Memory B cell (primary cell): ENCODE measurements around the gene PLVAP.

Experiments
- ATAC-seq: fragments of 150-1000 bp; cut with Tn5 transposase; 2 replicates; pipeline ENCODE4 v1.10.0; 2021; ENCODE audit warnings: low read depth, mild to moderate bottlenecking, moderate library complexity
- DNase-seq, 2 donors: peaks; one replicate each; pipeline ENCODE4 v3.0.0; 2022; ENCODE audit warnings: low spot score in 2 of 2
- H3K27ac Mint-ChIP-seq: one replicate; pipeline ENCODE4 v1.8.0; 2022; ENCODE audit warnings: mild to moderate bottlenecking, moderate library complexity, mixed read lengths
- H3K27me3 Mint-ChIP-seq: one replicate; pipeline ENCODE4 v1.8.0; 2022; ENCODE audit warnings: mixed read lengths
- H3K36me3 Mint-ChIP-seq: one replicate; pipeline ENCODE4 v1.8.0; 2022; ENCODE audit warnings: mild to moderate bottlenecking, mixed read lengths
- H3K4me1 Mint-ChIP-seq: one replicate; pipeline ENCODE4 v1.8.0; 2022; ENCODE audit warnings: mixed read lengths
- H3K4me3 Mint-ChIP-seq: one replicate; pipeline ENCODE4 v1.8.0; 2022; ENCODE audit warnings: mild to moderate bottlenecking, moderate library complexity, mixed read lengths
- H3K9me3 Mint-ChIP-seq: one replicate; pipeline ENCODE4 v1.8.0; 2022; ENCODE audit warnings: mixed read lengths

Gene PLVAP

DNA sequence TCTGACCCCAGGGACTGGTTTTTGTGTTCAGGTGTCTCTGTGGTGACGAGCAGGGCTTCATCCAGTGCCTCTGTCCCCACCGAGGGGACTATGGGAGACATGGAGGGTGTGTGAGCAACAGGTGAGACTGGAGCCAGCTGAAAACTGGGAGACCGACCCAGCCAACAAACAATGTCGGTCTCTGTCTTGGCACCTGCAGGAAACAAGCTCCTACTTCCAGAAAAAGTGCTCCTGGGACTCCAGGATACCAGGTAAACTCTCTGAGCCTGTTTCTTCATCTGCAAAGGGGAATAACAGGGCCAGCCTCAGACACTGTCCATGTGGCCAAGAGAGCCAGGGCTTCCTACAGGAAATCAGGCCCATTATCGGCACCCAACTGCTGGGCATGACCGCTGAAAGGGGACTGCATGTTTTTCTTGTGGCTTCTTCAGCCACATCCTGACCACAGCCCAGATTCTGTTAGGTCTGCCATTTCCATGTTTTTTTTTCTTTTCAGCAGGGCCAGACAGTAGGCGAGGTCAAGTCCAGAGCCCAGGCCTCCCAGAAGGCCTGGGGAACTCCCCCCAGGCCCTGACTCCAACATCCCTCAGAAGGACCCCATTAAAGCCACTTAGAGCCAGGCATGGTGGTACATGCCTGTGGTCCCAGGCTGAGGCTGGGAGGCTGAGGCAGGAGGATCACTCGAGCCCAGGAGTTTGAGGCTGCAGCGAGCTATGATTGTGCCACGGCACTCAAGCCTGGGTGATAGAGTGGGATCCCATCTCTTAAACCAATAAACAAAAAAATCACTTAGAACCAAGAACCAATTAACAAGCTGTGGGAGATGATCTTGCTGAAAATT lies 29.1 kb upstream of the PLVAP start:
- H3K27me3 Mint-ChIP-seq, result no peaks in the 10 kb centered on the region
- peaks cover 6% of the 10 kb centered on the region for H3K36me3 Mint-ChIP-seq
- no peak for DNase-seq
- peak overlapping the region; percentile 97 for H3K4me3 Mint-ChIP-seq
- H3K27ac Mint-ChIP-seq, result peak overlapping the region; percentile 73
- peak; percentile 27 for ATAC-seq
- H3K9me3 Mint-ChIP-seq, result no peaks in the 10 kb centered on the region
- H3K4me1 Mint-ChIP-seq, result peaks cover 25% of the 10 kb centered on the region

DNA sequence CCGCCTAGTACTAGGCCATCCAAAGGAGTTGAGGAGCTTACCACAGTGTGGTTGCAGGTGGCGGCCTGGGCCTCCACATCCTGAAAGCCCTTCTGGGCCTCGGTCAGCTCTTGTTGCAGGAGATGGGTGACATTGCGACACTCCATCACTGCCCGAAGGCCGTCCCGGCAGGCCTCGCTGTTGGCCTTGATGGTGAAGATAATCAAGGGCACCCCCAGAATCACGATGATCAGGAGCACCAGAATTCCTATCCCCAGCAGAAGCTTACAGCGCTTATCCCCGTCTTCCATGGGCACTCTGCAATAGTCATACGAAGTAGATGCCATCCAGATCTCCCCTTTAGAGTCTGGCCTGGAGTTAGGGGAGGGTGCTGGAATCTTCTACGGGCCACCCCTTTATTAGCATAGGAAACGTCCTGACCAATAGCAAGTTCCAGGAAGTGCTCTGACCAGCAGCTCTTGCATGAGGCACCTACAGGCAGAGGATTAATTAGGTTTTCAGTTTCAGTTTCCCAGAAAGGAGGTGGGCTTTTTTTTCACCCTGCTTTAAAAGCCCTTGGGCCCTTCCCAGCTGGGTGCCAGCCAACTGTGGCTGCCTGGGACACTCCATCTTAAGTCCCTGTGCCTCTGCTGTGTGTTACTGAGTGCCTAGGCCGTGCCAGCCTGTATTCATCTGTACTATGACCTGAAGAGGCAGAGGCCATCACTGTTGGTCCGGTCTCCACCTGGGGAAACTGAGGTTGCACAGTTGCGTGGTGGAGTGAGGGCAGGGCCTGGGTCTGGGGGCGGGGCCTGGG lies 28.3 kb upstream of the PLVAP start, which contains the start of gene BST2:
Gene BST2, minus strand, starts transcription at position 381 of the 796 bp plus-strand sequence. Its CDS starts 55 bp downstream, at position 326.
- Mint-ChIP-seq H3K4me3 (peak within 1 kb of the TSS; percentile 97), H3K36me3 (peaks cover 8% of the 10 kb centered on the region), H3K9me3 (no peaks in the 10 kb centered on the region), H3K27me3 (no peaks in the 10 kb centered on the region), H3K4me1 (peaks cover 25% of the 10 kb centered on the region), H3K27ac (peak within 1 kb of the TSS; percentile 73)
- no peak for DNase-seq
- peak; percentile 91 for ATAC-seq

DNA sequence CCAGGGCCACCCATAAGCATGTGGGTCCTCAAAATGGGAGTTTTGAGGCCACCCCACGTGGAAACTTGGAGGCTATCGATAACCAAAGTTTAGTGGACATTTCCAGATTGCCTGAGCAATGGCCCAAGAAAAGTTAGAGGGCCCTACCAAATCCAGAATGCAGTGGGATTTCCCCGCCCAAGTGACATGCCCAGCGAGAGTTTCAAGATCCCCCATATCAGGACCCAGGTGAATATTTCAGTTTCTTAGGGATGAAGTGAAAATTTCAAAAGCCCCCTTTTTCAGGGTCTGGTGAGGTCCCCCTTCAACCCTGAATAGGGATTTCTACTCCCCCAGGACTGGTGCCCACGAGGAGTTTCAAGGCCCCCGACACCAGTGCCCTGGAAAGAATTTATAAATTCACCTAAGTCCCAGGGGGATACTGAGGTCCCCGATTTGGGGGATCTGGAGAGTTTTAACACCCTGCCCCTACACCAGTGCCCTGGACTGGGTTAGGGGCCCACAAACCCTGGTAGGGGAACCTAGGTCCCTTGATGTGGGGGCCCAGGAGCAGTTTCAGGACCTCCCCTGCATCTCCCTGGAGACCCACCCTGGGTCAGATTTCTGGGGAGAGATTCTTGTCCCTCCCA lies 27.6 kb upstream of the PLVAP start:
- H3K4me3 Mint-ChIP-seq, result peak overlapping the region; percentile 97
- DNase-seq, result no peak
- peaks cover 25% of the 10 kb centered on the region for H3K4me1 Mint-ChIP-seq
- peak overlapping the region; percentile 73 for H3K27ac Mint-ChIP-seq
- no peaks in the 10 kb centered on the region for H3K27me3 Mint-ChIP-seq
- ATAC-seq, result no peak
- no peaks in the 10 kb centered on the region for H3K9me3 Mint-ChIP-seq
- peaks cover 8% of the 10 kb centered on the region for H3K36me3 Mint-ChIP-seq

DNA sequence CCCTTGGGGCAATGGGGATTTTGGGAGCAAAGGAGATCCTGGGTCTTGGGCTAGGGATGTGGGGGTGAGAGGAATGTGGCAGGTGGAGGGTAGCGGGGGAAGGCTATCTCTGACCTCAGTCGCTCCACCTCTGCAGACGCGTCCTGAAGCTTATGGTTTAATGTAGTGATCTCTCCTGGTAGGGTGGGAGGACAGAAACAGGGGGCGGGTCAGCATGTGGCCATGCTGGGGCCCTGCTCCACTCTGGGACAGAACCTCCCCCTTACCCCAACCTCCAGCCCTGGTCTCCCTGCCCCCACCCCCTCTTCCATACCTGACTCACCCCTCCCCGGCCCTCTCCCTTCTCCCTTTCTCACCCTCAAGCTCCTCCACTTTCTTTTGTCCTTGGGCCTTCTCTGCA lies 26.9 kb upstream of the PLVAP start:
- ATAC-seq, result no peak
- no peaks in the 10 kb centered on the region for H3K27me3 Mint-ChIP-seq
- H3K27ac Mint-ChIP-seq, result peak overlapping the region; percentile 53
- H3K4me1 Mint-ChIP-seq, result peaks cover 25% of the 10 kb centered on the region
- H3K4me3 Mint-ChIP-seq, result peak overlapping the region; percentile 97
- H3K9me3 Mint-ChIP-seq, result no peaks in the 10 kb centered on the region
- H3K36me3 Mint-ChIP-seq, result peaks cover 9% of the 10 kb centered on the region
- no peak for DNase-seq

DNA sequence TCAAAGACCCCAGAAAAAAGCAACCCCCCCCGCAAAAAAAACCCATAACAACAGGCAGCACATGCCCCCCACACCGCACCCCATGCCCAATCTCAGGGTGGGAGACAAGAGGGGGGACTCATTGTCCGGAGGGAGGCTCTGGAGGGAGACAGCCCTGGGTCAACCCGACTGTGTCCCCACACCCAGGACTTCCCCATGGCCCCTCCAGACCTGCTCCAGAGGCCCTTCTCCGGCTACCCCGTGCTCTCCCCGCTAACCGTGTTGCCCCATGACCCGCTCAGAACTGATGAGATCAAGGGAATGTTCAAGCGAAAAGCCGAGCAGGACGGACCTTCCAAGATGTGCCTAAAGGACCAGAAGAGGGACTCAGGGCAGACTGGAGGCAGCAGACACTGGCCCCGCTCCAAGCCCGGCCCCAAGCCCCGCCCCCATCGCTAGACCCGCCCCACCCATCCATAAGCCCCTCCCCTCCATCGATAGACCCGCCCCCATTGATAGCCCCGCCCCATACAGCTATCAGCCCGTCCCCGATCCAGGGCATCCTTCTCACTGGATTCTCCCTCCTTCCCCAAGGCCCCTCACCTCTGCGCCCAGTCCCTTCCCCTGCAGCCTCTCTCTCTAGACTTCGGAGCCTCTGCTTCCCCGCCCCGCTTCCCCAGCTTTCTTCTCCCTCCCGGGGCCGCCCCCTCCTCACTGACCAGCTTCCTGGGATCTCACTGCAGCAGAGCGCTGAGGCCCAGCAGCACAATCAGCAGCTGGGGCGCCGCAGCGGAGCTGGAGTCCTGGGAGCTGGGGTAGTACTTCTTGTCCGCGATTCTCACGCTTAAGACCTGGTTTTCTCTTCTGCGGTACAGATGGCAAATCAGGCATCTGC lies 26.1 kb upstream of the PLVAP start:
- Mint-ChIP-seq H3K27me3 (no peaks in the 10 kb centered on the region), H3K9me3 (no peaks in the 10 kb centered on the region), H3K4me1 (peaks cover 25% of the 10 kb centered on the region), H3K27ac (peak overlapping the region; percentile 53), H3K36me3 (peaks cover 12% of the 10 kb centered on the region), H3K4me3 (peak overlapping the region; percentile 46)
- ATAC-seq, result no peak
- no peak for DNase-seq

DNA sequence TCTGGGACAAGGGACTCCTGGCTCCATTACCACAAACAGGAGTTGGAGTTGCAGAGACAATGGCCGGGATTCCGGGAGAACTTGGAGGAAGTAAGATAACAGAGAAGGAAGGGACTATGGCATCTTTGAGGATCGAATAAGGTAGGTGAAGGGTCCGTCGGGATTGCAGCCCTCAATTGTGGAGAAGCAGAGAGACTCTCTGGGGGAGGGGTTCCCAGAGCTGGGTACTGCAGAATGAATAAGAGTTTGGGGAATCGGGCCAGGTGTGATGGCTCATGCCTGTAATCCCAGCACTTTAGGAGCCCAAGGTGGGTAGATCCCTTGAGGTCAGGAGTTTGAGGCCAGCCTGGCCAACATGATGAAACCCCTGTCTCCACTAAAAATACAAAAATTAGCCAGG lies 24.5 kb upstream of the PLVAP start:
- no peak overlapping the region for H3K4me3 Mint-ChIP-seq
- H3K27me3 Mint-ChIP-seq, result no peaks in the 10 kb centered on the region
- H3K36me3 Mint-ChIP-seq, result peaks cover 18% of the 10 kb centered on the region
- no peak for ATAC-seq
- H3K4me1 Mint-ChIP-seq, result peaks cover 14% of the 10 kb centered on the region
- no peak overlapping the region for H3K27ac Mint-ChIP-seq
- no peaks in the 10 kb centered on the region for H3K9me3 Mint-ChIP-seq
- DNase-seq, result no peak

DNA sequence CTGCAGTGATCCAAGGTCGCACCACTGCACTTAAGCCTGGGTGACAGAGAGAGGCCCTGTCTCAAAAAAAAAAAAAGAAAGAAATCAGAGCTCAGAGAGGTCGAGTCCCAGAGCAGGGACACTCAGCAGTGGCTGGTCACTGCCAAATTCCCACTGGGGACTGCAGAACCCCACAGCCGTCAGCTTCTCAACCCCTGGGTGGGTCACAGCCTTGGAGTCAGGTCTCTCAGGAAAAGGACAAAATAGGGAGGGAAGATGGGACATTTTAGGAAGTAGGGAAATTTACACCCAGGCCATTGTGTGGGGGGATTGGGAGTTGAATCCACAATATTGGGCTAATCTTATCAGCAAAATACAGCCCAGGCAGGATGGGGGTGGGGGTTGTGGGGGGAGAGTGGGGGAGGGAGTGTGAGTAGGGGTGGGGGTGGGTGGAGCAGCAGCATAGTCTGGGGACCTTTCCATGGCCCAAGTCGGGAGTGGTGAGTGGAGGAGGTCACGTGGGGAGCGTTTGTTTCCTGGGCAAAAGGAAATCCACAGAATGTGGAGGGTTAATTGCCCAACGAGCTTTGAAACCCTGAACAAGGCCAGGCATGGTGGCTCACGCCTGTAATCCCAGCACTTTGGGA lies 21.9 kb upstream of the PLVAP start:
- Mint-ChIP-seq H3K4me3 (no peak overlapping the region), H3K27ac (no peak overlapping the region), H3K36me3 (peaks cover 21% of the 10 kb centered on the region), H3K9me3 (no peaks in the 10 kb centered on the region), H3K27me3 (no peaks in the 10 kb centered on the region), H3K4me1 (peaks cover 12% of the 10 kb centered on the region)
- ATAC-seq (no peak), DNase-seq (no peak)

DNA sequence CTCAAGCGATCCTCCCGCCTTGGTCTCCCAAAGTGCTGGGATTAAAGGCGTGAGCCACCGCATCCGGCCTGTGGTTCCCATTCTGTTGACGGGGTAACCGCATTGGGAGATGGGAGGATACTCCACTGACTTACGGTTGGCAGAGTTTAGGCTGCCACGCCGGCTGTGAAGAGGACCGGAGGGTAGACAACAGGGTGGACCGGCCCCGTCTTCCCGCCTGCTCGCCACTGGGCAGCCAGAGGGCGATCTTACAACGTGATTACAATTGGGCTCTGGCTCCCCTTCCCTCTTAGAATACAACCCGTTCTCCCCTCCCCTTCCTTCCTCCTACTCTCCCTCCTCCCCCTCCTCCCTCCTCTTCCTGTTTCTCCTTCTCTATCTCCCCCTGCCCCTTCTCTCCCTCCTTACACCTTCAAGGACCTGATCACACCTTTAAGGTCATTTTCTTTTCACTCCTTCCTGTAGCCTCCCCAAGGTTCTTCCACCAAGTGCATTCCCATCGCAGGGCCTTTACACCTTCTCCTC lies 17.8 kb upstream of the PLVAP start:
- Mint-ChIP-seq H3K27me3 (peaks cover 9% of the 10 kb centered on the region), H3K36me3 (peaks cover 16% of the 10 kb centered on the region), H3K4me1 (peaks cover 17% of the 10 kb centered on the region), H3K4me3 (no peak overlapping the region), H3K27ac (peak overlapping the region; percentile 78), H3K9me3 (no peaks in the 10 kb centered on the region)
- DNase-seq, result no peak
- no peak for ATAC-seq

DNA sequence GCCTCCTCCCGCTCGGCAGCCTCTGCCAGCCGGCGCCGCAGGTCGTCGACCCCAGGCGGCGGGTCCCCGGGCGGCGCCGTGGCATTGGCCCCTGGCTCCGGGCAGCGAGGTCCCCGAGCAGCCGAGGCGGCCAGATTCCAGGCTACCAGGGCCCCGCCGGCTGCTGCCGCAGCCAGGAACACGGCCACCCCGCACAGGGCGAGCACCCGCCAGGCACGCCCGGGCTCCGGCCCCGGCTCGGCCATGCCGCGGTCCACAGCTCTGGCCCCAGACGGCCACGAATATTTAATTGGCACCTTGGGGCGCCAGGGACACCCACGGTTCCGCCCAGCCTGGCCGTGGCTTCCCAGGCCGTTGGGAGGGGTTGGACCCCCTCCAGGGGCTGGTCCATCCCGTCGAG lies 16.8 kb upstream of the PLVAP start, which contains the start of gene CCDC194:
Gene CCDC194, minus strand, starts transcription at position 283 of the 400 bp plus-strand sequence. Its CDS starts 38 bp downstream, at position 245.
- ATAC-seq (no peak), DNase-seq (no peak)
- Mint-ChIP-seq H3K36me3 (peaks cover 14% of the 10 kb centered on the region), H3K27me3 (peaks cover 11% of the 10 kb centered on the region), H3K27ac (peak within 1 kb of the TSS; percentile 78), H3K9me3 (peaks cover 2% of the 10 kb centered on the region), H3K4me3 (no peak within 1 kb of the TSS), H3K4me1 (peaks cover 17% of the 10 kb centered on the region)

DNA sequence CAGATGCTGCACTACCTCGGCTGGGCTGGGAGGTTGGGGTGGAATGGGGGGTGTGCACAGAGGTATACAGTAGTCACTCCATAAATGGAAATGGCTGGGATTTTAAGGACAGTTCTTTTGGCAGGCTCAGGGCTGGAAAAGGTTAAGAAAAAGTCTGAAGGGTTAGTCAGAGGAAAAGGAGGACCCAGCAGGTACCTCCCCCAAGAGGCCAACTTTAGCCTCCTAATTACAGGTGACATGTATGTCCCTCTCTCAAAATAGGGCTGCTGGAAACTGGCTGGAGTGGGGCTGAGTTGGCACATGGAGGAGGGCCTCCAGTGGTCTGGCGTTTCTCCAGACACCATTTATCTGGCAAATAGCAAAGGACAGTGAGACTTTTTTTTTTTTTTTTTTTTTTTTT lies 15.9 kb upstream of the PLVAP start:
- Mint-ChIP-seq H3K27ac (no peak overlapping the region), H3K36me3 (peaks cover 12% of the 10 kb centered on the region), H3K9me3 (peaks cover 2% of the 10 kb centered on the region), H3K4me3 (no peak overlapping the region), H3K27me3 (peaks cover 11% of the 10 kb centered on the region), H3K4me1 (peaks cover 17% of the 10 kb centered on the region)
- DNase-seq (no peak), ATAC-seq (no peak)

DNA sequence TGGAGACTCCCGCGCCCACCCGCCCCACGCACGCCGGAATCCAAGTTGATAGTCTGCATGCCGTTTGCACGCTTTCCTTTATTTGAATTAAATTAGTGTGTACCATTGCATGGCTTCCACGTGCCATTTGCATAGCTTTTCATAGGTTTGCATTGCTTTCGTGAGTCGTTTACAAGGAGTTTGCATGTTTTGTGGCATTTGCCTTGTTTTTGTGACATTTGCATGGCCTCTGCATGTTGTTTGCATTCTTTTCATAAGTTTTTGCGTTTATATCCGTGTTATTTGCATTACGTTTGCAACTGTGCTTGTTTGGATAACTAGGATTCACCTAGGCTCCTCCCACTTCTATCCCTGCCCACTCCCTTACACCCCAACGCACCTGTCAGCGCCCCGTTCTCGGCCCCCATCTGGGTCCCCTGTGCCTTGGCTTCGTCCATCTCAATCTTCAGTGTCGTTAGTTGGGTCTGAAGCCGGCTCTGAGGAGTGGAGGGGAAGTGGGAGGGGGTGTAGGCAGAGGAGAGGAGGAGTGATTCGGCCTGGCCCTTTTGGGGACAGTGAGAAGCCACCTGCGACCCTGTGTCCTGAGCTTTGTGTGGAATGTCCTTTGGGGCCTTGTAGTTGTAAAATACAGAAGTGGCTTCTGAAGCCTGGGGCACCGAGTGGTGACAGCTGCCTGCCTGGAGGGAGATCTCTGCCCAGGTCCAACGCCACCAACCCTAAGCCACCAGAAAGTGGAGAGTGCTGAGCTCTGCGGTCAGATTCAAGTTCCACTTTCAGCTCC lies 14.4 kb upstream of the PLVAP start:
- peak; percentile 17 for ATAC-seq
- Mint-ChIP-seq H3K4me1 (peaks cover 17% of the 10 kb centered on the region), H3K27me3 (peaks cover 11% of the 10 kb centered on the region), H3K36me3 (peaks cover 6% of the 10 kb centered on the region), H3K27ac (no peak overlapping the region), H3K4me3 (peak overlapping the region; percentile 64), H3K9me3 (peaks cover 2% of the 10 kb centered on the region)
- no peak for DNase-seq

DNA sequence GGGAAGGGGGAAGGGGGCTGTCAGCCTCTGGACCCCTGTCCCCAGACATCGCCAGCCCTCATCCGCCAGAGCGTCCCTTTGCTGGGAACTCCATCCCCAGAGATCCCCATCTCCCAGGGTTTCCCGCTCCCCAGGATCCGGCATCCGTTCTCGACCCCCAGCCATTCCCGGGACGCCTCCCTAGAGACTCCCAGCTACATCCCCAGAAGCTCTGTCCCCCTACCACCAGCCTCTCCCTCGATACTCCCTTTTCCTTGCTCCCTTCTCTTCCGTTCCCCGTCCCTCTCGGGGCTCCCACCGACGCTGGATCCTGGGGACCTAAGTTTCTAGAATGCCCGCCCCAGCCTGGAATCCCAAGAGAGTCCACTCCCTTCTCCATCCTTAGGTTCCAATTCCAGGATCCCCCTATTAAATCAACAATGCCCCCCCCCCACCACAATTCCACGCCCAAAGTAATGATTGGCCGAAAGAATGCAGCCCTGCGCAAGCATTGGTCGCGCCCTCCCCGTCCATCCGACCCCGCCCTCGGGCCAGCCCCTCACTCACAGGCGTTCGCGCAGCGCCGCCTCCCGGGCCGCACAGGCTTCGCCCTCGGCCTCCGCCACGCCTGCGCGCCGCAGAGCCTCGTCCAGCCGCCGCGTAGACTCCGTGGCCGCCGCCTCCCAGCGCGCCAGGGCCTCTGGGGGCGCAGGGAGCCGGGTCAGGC lies 13.7 kb upstream of the PLVAP start:
- peaks cover 2% of the 10 kb centered on the region for H3K9me3 Mint-ChIP-seq
- no peak overlapping the region for H3K27ac Mint-ChIP-seq
- DNase-seq (peak; percentile 73), ATAC-seq (peak; percentile 99)
- peaks cover 6% of the 10 kb centered on the region for H3K36me3 Mint-ChIP-seq
- peak overlapping the region; percentile 85 for H3K4me3 Mint-ChIP-seq
- peaks cover 11% of the 10 kb centered on the region for H3K27me3 Mint-ChIP-seq
- peaks cover 17% of the 10 kb centered on the region for H3K4me1 Mint-ChIP-seq
